ENCODE measurements around the gene OR6C1.
"Not testable (repeated sequence)": the region's sequence is repeated elsewhere in the genome, so short reads cannot be mapped to it uniquely, and the experiment has no call there.

OR6C1 gene

GRCh38 chr12:55314043-55314442 is at the start of gene OR6C1:
TSS of gene OR6C1 (plus strand) at chr12:55314343. CDS start at chr12:55320600, 6,257 bp downstream.
- H3K4me3 ChIP-seq (ENCODE audit: low read depth, low read length): no peak within 1 kb of the TSS

GRCh38 chr12:55280991-55281390 is 33.2 kb upstream of the OR6C1 start:
- no peak overlapping the region for H3K4me3 ChIP-seq (ENCODE audit: low read depth, low read length)

GRCh38 chr12:55289999-55290398 is 24.1 kb upstream of the OR6C1 start:
- no peak overlapping the region for H3K4me3 ChIP-seq (ENCODE audit: low read depth, low read length)

- no peak within 1 kb of the TSS for H3K4me3 ChIP-seq (ENCODE audit: low read depth, low read length)
These were observed 17.7 kb upstream of the OR6C1 start, which contains the start of gene OR6C6 for GRCh38 chr12:55296469-55296868. TSS of gene OR6C6 (minus strand) at chr12:55296569. CDS start at chr12:55295232, 1,337 bp downstream.

- no peak overlapping the region for H3K4me3 ChIP-seq (ENCODE audit: low read depth, low read length)
These were observed 6.1 kb downstream of the OR6C1 start for GRCh38 chr12:55320201-55320600.

- not testable (repeated sequence) for H3K4me3 ChIP-seq (ENCODE audit: low read depth, low read length)
These were observed 11.7 kb downstream of the OR6C1 start for GRCh38 chr12:55325801-55326200.

- no peak within 1 kb of the TSS for H3K4me3 ChIP-seq (ENCODE audit: low read depth, low read length)
These were observed 16.3 kb downstream of the OR6C1 start, which contains the start of gene OR6C3 for GRCh38 chr12:55330446-55330845. TSS of gene OR6C3 (plus strand) at chr12:55330746. CDS start at chr12:55331701, 955 bp downstream.

GRCh38 chr12:55336002-55336401 is 21.9 kb downstream of the OR6C1 start:
- H3K4me3 ChIP-seq (ENCODE audit: low read depth, low read length): no peak overlapping the region

- not testable (repeated sequence) for H3K4me3 ChIP-seq (ENCODE audit: low read depth, low read length)
These were observed 41.2 kb downstream of the OR6C1 start for GRCh38 chr12:55355338-55355737.

- H3K4me3 ChIP-seq (ENCODE audit: low read depth, low read length): no peak within 1 kb of the TSS
These were observed 48.5 kb downstream of the OR6C1 start, which contains the start of gene OR6C75 for GRCh38 chr12:55362675-55363074. TSS of gene OR6C75 (plus strand) at chr12:55362975. CDS start at chr12:55365111, 2,136 bp downstream.

- no peak overlapping the region for H3K4me3 ChIP-seq (ENCODE audit: low read depth, low read length)
These were observed 50.9 kb downstream of the OR6C1 start for GRCh38 chr12:55365086-55365485.

All from iPS-11a (cell line).